GM18499 (cell line): ENCODE data around the gene CAMTA1.

Experiments
- ATAC-seq: cut with Tn5 transposase; IDR thresholded peaks from one replicate; pipeline ENCODE4 v1.9.1; 2021; ENCODE audit warnings: moderate number of reproducible peaks; ENCODE audit not compliant: insufficient read depth, unreplicated experiment

CAMTA1 gene

GRCh38 chr1:7795406-7795805 lies 1010.2 kb downstream of the CAMTA1 start:
- no peak for ATAC-seq

GRCh38 chr1:7805460-7805859 lies 1020.2 kb downstream of the CAMTA1 start:
- ATAC-seq, result no peak

DNA sequence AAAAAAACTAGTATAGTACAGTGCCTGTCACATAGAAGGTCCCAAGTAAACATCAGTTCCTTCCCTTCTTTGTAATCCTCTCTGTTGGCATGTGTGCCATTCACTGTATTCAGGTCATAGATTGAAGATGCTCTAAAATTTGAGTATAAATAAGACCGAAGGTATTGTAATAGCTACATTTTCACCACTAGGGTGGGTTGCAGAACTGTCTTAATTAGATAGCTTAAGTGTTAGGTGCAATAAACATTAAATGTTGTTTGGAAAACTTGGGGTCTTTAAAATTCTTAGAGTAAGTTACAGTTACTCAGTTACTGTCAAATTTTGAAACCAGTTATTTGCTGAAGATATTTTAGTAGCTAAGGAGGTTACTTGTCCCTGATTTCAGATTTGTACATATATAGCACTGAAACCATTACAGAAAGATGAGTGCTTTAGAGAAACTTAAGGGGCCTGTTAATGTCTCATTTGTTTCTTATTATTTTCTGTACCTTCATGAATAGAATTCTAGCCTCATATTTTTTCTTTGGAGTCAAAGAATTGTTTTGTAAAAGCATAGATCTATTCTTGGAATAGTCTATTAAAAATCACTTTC lies 1023.1 kb downstream of the CAMTA1 start:
- no peak for ATAC-seq

DNA sequence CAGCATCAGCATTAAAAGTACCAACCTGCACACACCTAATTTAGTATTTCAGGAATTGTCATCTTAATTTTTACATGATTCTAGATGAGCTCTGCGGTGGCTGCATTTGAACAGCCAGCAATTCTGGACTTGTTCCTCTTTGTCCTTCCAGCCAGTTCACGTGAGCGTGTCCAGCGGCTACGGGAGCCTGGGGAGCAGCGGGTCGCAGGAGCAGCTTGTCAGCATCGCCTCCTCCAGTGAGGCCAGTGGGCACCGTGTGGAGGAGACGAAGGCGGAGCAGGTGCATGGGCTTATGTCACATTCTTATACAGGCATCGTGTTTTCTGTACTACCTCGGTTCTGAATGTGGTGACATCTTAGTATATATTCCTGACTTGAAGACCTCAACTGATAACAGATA lies 1024.5 kb downstream of the CAMTA1 start:
- no peak for ATAC-seq

- ATAC-seq, result no peak
Measured at GRCh38 chr1:7810395-7810794, 1025.1 kb downstream of the CAMTA1 start.

- no peak for ATAC-seq
Measured at GRCh38 chr1:7811476-7811875, 1026.2 kb downstream of the CAMTA1 start.

GRCh38 chr1:7813677-7814373 lies 1028.6 kb downstream of the CAMTA1 start:
- no peak for ATAC-seq
